Ovary (tissue), 9 donors: ENCODE results near the gene PPAT. TPM values are rescaled to one million over a fixed set of nuclear protein-coding genes. Genes with fewer than 3 reads are reported as not detected.

Source experiments
- DNase-seq, 5 donors: peaks; one replicate each; pipeline ENCODE4 v3.0.0-alpha.2; 2019 to 2020
- H3K27ac ChIP-seq, 2 donors: fragments of 200-600 bp; one replicate each; pipeline versions ENCODE4 v1.5.1 to v1.8.0; 2019 to 2022
- H3K27me3 ChIP-seq: fragments of 200-600 bp; one replicate; pipeline ENCODE4 v1.8.0; 2022
- H3K36me3 ChIP-seq: fragments of 200-600 bp; sonication (generic); one replicate; pipeline ENCODE4 v1.5.1; 2019
- H3K4me1 ChIP-seq: one replicate; pipeline ENCODE4 v1.8.1; 2013; ENCODE audit warnings: mild to moderate bottlenecking, moderate library complexity; ENCODE audit not compliant: insufficient read depth
- H3K4me3 ChIP-seq: fragments of 200-600 bp; sonication (generic); one replicate; pipeline ENCODE4 v1.5.1; 2017
- H3K9me3 ChIP-seq, 2 donors: fragments of 200-600 bp in 1 of 2; sonication (generic) in 1 of 2; one replicate each; pipeline versions ENCODE4 v1.5.1 to v1.8.1; 2013 to 2019; ENCODE audit warnings: mild to moderate bottlenecking in 1 of 2, moderate library complexity in 1 of 2
- EP300 ChIP-seq: sonication (generic); formaldehyde crosslinking; IDR thresholded peaks from one replicate; pipeline ENCODE4 v1.6.1; 2017; ENCODE audit warnings: antibody characterized with exemption
- POLR2A ChIP-seq: fragments of 450-650 bp; IDR thresholded peaks from one replicate; pipeline ENCODE4 v1.6.1; 2017; ENCODE audit warnings: antibody characterized with exemption, mild to moderate bottlenecking, moderate library complexity
- WGBS, 3 donors: extraction: QIAGEN DNeasy Blood & Tissue Kit in 1 of 3; methylation state at CpG; one replicate each; pipeline versions ENCODE4 v1.1.5 to v1.1.7; 2013 to 2017; 5-methylcytosine and 5-hydroxymethylcytosine counted together
- intact Hi-C, 4 donors: fragments of 100-400 bp; cut with DNase I; formaldehyde crosslinking; loops; one replicate each; pipeline versions ENCODE4 v1.11.0 to v1.15.1; 2022 to 2023
- polyA plus RNA-seq, 2 donors: library from polyadenylated mRNA; stranded (reverse); fragments of 200-250 nt in 1 of 2; fragments of 350-450 nt in 1 of 2; fragmentation: Illumina TruSeq in 1 of 2; extraction: RNeasy Lipid Tissue Mini Kit (QIAGEN cat#74804) in 1 of 2; gene quantifications; one replicate each; pipeline ENCODE4 v1.2.3, GENCODE V29; 2013 to 2014
- total RNA-seq, 7 donors: library from RNA; depleted of rRNA in 2 of 7; stranded (reverse); fragments of >200 nt in 2 of 7; fragmentation: NEBNext Ultra II Directional in 3 of 7; extraction: Animal tissue kit (Norgen Biotek cat#: 25700) in 3 of 7; gene quantifications; one replicate each; pipeline versions ENCODE4 v1.1.0 to v1.2.4, GENCODE V29; 2016 to 2023
- TF ChIP-seq, protein P1 (sequence below), 3 donors: fragments of 450-650 bp in 2 of 3; fragments of 200-600 bp in 1 of 3; IDR thresholded peaks; one replicate each; pipeline versions ENCODE4 v1.5.1 to v1.8.0; 2016 to 2022; ENCODE audit warnings: antibody characterized with exemption in 3 of 3, mild to moderate bottlenecking in 1 of 3
- donor health status: DM: no; HTN: no; CAD: no; lungs with moderate emphysema.
- donor health status: DM: no; HTN: no; CAD: no.
- donor health status: Bipolar disorder and iron deficiency.
- donor health status: DM: yes; HTN: yes; CAD: no.
- donor health status: DM: no; HTN: no; CAD: no.
- donor health status: DM: yes; HTN: yes; CAD: no.

Gene PPAT
- total and polyA plus RNA-seq, 9 donors: 4.7 to 14.8 (median 10.6) TPM

DNA sequence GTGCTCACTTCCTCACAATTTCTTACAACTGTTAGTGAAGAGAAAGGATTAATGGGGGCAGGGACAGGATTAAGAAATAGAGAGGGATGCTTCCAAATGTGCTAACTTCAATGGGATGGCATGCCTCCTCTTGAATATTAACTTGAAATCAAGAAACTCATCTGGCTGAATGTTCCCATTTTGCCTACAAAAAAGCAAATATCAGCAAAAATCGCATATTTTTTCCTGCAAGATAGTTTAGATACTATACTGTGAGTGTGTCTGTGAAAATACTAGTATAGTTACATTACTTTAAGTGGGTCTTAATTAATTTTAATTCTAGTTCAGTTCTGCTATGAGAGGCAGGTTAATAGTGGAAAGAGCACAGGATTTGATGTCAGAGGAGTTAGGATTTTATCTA is 5.6 kb upstream of the PPAT start:
- no peaks in the 10 kb centered on the region for H3K9me3 ChIP-seq
- no peak overlapping the region for H3K27ac ChIP-seq
- 85 to 88% (median 86%) methylated on average over 1 of the region's 1 CpG for WGBS, 3 donors
- no peak for TF ChIP-seq POLR2A
- DNase-seq: no peak
- intact Hi-C loops: no loop called here
- no peak overlapping the region for H3K4me3 ChIP-seq
- no peaks in the 10 kb centered on the region for H3K36me3 ChIP-seq
- H3K4me1 ChIP-seq: peaks cover 5% of the 10 kb centered on the region
- H3K27me3 ChIP-seq: no peaks in the 10 kb centered on the region

DNA sequence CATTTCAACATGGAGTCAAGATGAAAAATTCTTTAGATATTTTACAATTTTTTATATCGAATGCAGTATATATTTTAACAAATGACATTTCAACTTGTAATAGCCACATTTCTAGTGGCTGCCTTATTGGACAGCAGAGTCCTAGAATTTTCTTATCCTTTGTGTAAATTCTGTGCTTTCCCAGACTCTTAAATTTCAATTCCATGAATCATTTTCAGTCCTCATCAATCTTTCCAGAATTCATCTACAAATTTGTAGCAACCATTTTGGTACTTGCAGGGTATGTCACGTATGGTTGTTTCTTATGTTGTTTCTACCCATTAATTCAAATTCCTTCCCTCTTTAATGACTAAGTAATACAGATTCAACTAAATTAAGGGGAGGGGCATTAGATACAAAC is 3.4 kb upstream of the PPAT start:
- no peak overlapping the region for H3K4me3 ChIP-seq
- H3K36me3 ChIP-seq: no peaks in the 10 kb centered on the region
- 92 to 96% (median 94%) methylated on average over 2 of the region's 2 CpGs for WGBS, 3 donors
- no peak overlapping the region for H3K27ac ChIP-seq
- TF ChIP-seq, protein P1, sequence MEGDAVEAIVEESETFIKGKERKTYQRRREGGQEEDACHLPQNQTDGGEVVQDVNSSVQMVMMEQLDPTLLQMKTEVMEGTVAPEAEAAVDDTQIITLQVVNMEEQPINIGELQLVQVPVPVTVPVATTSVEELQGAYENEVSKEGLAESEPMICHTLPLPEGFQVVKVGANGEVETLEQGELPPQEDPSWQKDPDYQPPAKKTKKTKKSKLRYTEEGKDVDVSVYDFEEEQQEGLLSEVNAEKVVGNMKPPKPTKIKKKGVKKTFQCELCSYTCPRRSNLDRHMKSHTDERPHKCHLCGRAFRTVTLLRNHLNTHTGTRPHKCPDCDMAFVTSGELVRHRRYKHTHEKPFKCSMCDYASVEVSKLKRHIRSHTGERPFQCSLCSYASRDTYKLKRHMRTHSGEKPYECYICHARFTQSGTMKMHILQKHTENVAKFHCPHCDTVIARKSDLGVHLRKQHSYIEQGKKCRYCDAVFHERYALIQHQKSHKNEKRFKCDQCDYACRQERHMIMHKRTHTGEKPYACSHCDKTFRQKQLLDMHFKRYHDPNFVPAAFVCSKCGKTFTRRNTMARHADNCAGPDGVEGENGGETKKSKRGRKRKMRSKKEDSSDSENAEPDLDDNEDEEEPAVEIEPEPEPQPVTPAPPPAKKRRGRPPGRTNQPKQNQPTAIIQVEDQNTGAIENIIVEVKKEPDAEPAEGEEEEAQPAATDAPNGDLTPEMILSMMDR (IDR thresholded peaks at IDR 0.05): no peak
- TF ChIP-seq POLR2A (no peak), EP300 (no peak)
- no peaks in the 10 kb centered on the region for H3K27me3 ChIP-seq
- H3K4me1 ChIP-seq: peaks cover 5% of the 10 kb centered on the region
- no peak for DNase-seq
- intact Hi-C loops: no loop called here
- H3K9me3 ChIP-seq: no peaks in the 10 kb centered on the region

DNA sequence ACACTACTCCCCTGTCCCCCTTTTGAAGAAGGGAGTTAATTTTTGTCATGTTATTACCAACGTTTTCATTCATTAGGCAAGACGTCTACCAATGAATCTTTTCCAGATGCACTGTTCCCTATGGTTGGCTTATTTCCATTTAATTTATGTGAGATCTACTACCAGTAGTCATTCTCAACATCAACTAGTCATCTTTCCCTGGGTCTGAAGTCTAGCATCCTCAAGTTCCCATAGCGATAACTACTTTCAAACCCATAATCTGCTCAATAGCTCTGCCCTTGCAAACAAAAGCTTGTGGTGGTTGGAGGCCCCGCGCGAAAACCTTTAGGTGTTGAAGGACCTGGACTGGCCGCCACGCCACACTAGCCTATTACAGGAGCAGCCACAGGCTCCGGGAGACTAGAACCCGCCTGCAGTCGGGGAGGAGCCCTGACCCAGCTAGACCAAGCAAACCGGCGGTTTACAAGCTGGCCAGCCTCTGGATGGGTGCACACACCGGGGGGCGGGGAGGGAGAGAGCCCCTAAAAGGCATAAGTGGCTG is 746 bp downstream of the PPAT start:
- peak overlapping the region in 1 of 2 donors; percentile 93 for H3K27ac ChIP-seq
- intact Hi-C loops: no loop called here
- WGBS, 3 donors: 1 to 2% (median 1%) methylated on average over 15 of the region's 15 CpGs
- H3K4me1 ChIP-seq: peaks cover 3% of the 10 kb centered on the region
- no peaks in the 10 kb centered on the region for H3K36me3 ChIP-seq
- DNase-seq: peak in 1 of 5 donors; percentile 40
- H3K27me3 ChIP-seq: no peaks in the 10 kb centered on the region
- TF ChIP-seq, protein P1 (IDR thresholded peaks at IDR 0.05): no peak
- TF ChIP-seq POLR2A (no peak), EP300 (no peak)
- peak overlapping the region; percentile 84 for H3K4me3 ChIP-seq
- no peaks in the 10 kb centered on the region for H3K9me3 ChIP-seq

DNA sequence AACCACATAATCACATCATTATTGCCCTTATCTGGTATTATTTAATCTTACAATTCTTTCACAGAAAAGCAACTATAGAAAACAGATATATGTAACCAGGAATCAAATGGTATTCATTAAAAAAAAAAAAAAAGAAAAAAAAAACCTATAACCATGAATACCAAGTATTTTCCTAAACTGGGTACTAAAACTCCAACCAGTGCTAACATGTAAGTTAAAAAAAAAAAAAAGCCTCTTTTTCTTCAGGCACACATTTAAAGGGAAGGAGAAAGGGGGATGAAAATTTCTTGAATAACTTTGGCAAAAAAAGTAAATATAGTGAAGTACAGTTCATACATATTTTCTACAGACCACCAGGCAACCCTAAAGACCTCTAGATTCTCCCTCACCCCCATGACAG is 2.1 kb downstream of the PPAT start:
- DNase-seq: no peak
- Histone ChIP-seq H3K27ac (no peak overlapping the region), H3K9me3 (no peaks in the 10 kb centered on the region), H3K36me3 (no peaks in the 10 kb centered on the region), H3K27me3 (no peaks in the 10 kb centered on the region), H3K4me1 (peaks cover 2% of the 10 kb centered on the region), H3K4me3 (no peak overlapping the region)
- intact Hi-C loops: no loop called here
- TF ChIP-seq EP300: no peak
- no peak for TF ChIP-seq POLR2A
- TF ChIP-seq, protein P1 (IDR thresholded peaks at IDR 0.05): no peak

DNA sequence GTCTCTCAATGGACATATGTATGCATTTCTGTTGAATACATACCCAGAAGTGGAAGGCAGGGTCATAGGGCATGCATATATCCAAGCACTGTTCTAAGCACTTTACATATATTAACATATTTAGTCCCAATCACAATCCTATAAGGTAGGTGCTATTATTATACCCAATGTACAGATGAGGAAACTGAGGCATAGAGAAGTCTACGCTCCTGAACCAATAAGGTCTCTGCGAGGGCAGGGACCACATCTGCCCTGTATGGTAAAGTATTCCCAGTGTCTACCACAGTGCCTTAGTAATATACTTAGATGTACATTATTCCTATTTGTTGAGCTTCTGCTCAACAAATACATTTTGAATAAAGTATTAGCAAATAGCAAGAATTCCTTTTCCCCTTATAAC is 5.2 kb downstream of the PPAT start:
- 98 to 100% (median 99%) methylated on average over 2 of the region's 2 CpGs for WGBS, 3 donors
- Histone ChIP-seq H3K36me3 (no peaks in the 10 kb centered on the region), H3K4me3 (no peak overlapping the region), H3K4me1 (no peaks in the 10 kb centered on the region), H3K27me3 (no peaks in the 10 kb centered on the region), H3K27ac (no peak overlapping the region), H3K9me3 (no peaks in the 10 kb centered on the region)
- TF ChIP-seq EP300 (no peak), POLR2A (no peak)
- TF ChIP-seq, protein P1 (IDR thresholded peaks at IDR 0.05): no peak
- intact Hi-C loops: no loop called here
- no peak for DNase-seq
